Activated naive CD4-positive, alpha-beta T cell (primary cell): Measurements from ENCODE around the gene EEF1AKMT4.
A peak's percentile ranks its signal among the peaks of the same experiment; 100 is the strongest.

Source experiments
- DNase-seq, 4 experiments: peaks; one replicate each; lab custom pipeline; 2025; lab: John Stamatoyannopoulos, UW

The EEF1AKMT4 gene

GRCh38 chr3:184298759-184299487 is 49.5 kb downstream of the EEF1AKMT4 start, which contains the start of gene PSMD2:
Gene PSMD2 (plus strand): TSS chr3:184299241. CDS start chr3:184299267, 26 bp downstream.
- peak; percentile 90 to 99 (median 96) for DNase-seq

GRCh38 chr3:184299488-184300377 is 50.3 kb downstream of the EEF1AKMT4 start:
- DNase-seq: peak in 1 of 4 experiments; percentile 45

GRCh38 chr3:184300378-184300720 is 50.9 kb downstream of the EEF1AKMT4 start:
- no peak for DNase-seq

GRCh38 chr3:184305577-184305976 is 56.1 kb downstream of the EEF1AKMT4 start:
- no peak for DNase-seq

GRCh38 chr3:184306341-184306972 is 57.0 kb downstream of the EEF1AKMT4 start:
- DNase-seq: no peak

- DNase-seq: no peak
These were observed 58.4 kb downstream of the EEF1AKMT4 start for GRCh38 chr3:184307915-184308314.
